Activated CD8-positive, alpha-beta memory T cell treated with anti-CD3 and anti-CD28 coated beads, Interleukin-2, amount 50 U/mL, for 1 hour (primary cell): ENCODE results near the gene ZNF75A.
A peak's percentile ranks its signal among the peaks of the same experiment; 100 is the strongest.

Experiments
- DNase-seq: peaks from one replicate; pipeline ENCODE4 v3.0.0-alpha.2; 2020; ENCODE audit errors: extremely low read depth

Gene ZNF75A

GRCh38 chr16:3289998-3290673 is 15.2 kb upstream of the ZNF75A start:
- DNase-seq: no peak

DNA sequence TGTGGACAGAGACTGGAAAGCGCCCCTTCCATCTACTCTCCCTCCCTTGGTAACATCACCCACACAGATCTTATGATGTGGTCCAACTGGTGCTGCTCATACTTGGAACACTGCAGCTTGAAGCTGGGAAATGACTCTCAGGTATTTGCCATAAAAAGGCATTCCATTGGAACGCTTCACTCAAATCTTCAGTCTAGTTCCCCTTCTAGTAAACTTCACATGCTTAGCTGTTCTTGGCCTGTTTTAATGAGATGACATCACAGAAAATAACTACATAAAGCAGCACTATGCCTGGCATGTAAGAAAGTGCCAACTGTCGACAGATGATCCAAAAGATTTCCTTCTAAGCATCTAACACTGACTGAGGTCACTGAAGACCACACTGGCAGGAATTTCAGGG is 12.7 kb upstream of the ZNF75A start:
- no peak for DNase-seq

GRCh38 chr16:3295209-3295608 is 10.1 kb upstream of the ZNF75A start:
- DNase-seq: no peak

GRCh38 chr16:3295783-3296182 is 9.5 kb upstream of the ZNF75A start:
- no peak for DNase-seq

DNA sequence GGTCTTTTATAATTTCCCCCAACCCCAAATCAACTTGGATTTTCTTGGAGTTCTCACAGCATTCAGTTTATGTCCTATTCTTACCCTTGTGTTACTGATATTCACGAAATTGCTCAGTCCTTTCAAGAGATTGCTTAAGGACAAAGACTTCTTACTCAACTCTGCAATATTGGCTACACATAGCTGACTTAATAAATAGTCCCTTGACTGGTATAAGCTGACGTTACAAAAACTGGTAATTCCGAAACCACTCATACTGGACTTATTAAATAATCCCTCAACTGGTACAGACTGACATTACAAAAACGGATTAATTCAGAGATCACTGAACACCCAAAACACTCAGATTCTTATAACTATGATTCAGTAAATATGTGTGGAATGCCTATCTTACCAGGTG is 927 bp upstream of the ZNF75A start:
- no peak for DNase-seq

DNA sequence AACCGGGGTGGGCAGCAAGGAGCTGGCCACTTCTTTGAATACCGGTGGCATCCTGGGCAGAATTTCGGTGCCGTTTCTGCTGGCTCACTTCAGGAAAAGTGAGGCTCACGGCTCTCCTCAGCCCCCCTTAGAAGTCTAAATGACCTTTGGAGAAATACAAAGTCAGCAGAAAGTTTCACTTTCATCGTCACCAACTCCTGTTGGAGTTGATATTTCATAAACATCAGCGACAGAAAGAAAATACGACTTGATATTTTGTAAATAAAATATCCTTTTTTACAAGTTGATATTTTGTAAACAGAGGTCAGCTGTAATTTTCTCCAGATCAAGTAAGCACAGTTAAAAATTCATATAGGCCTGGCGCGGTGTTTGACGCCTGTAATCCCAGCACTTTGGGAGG is 781 bp downstream of the ZNF75A start:
- DNase-seq: no peak

DNA sequence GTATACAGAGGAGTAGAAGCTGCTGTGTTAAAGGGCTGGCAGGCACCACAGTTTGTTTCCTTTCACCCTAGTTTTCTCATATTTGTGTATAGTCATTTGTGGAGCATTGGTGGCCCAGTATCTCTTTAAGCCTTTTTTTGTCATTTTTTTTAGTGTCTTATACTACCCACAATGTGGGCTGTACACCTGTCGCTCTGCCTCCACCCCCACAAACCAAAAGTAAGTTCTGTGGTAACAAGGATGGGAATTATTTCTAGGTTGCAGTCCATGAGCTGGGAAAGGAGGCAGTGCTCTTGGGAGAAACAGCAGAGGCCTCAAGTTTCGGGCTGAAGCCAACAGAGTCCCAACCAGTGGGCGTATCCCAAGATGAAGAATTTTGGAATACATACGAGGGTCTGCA is 6.2 kb downstream of the ZNF75A start:
- DNase-seq: no peak

DNA sequence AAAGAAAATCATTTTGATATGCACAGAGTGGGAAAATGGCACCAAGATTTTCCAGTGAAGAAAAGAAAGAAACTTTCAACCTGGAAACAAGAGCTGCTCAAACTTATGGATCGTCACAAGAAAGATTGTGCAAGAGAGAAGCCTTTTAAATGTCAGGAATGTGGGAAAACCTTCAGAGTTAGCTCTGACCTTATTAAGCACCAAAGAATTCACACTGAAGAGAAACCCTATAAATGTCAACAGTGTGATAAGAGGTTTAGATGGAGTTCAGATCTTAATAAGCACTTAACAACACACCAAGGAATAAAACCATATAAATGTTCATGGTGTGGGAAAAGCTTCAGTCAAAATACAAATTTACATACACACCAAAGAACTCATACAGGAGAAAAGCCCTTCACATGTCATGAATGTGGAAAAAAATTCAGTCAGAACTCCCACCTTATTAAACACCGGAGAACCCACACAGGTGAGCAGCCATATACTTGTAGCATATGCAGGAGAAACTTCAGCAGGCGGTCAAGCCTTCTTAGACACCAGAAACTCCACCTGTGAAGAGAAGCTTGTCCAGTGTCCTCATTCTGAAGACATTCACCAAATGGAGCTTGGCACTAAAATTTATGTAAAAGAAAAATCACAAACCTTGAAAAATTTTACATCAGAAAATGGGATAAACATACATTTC is 12.2 kb downstream of the ZNF75A start:
- no peak for DNase-seq

DNA sequence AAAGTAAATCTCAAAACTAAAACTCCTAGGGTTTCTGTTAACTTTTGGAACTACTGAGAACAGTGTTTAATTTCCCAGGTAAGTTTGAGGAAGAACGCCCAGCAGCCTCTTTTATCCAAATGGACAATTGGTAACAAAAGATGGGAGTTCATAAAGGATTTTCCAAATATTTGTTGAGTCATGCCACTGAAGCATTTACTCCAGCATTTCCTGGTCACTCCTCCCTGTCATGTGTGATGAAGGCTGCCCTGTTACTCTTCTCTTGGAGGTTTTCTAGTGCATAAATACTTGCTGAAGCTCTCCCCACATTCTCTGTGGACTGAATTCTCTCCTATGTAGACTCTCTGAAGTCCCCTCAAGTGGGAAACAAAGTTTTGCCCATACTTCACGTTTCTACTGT is 16.5 kb downstream of the ZNF75A start:
- no peak for DNase-seq

- no peak for DNase-seq
Measured at GRCh38 chr16:3327514-3327913, 22.2 kb downstream of the ZNF75A start.

- DNase-seq: no peak
Measured at GRCh38 chr16:3328104-3328503, 22.8 kb downstream of the ZNF75A start.

DNA sequence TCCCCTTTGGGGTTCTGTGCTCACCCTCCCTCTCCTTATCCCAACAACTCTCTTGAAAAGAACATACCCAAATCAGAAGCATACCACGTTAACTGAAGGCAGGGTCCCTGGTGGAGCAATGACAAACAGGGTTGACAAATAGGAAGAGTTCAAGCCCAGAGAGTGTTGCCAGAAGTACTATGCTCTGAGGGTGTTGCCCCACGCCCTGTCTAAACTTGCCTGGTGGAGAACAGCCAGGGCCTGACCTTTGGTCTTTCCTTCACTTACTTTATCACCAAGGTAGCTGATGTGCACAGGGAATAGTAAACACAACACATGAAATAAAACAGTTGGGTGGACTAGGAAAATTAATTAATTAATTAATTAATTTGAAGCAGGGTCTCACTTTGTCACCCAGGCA is 23.3 kb downstream of the ZNF75A start:
- no peak for DNase-seq

DNA sequence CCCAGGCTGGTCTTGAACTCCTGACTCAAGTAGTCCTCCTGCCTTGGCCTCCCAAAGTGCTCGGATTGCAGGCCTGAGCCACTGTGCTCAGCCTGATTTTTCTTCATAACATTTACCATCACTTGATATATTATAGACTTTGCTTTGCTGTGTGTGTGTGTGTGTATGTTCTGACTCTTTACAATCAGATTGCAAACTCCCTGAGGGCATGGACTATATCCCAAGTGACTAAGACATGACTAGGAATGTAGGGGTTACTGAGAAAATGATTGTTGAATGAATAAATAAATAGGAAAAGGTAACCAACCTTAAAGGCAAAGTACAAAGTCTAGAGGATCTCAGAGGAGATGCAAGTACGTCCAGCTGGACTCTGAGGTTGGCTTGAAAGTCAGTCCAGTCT is 40.7 kb downstream of the ZNF75A start:
- no peak for DNase-seq

GRCh38 chr16:3347586-3347985 is 42.3 kb downstream of the ZNF75A start:
- DNase-seq: no peak

- no peak for DNase-seq
Measured at GRCh38 chr16:3348547-3349167, 43.4 kb downstream of the ZNF75A start.

- DNase-seq: no peak
Measured at GRCh38 chr16:3349175-3349574, 43.9 kb downstream of the ZNF75A start.

DNA sequence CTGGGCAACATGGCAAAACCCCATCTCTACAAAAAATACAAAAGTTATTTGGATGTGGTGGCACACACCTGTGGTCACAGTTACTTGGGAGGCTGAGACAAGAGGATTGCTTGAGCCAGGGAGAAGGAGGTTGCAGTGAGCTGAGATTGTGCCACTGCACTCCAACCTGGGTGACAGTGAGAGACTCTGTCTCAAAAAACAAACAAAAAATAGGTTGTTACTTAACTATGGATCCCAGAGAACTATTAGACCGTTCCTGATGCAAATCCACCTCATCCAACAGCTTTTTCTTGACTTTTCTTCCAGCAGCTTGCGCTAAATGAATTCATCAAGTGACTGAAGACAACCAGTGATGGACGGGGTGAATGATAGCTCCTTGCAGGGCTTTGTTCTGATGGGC is 50.3 kb downstream of the ZNF75A start, which contains the start of gene OR2C1:
TSS of gene OR2C1 (plus strand) at position 301 of the 400 bp plus-strand sequence. CDS start at position 353, 52 bp downstream.
- DNase-seq: no peak

GRCh38 chr16:3356118-3356517 is 50.8 kb downstream of the ZNF75A start:
- no peak for DNase-seq

GRCh38 chr16:3358871-3359270 is 53.6 kb downstream of the ZNF75A start:
- no peak for DNase-seq

GRCh38 chr16:3362931-3363330 is 57.6 kb downstream of the ZNF75A start:
- no peak for DNase-seq

- DNase-seq: no peak
Measured at GRCh38 chr16:3363793-3364192, 58.5 kb downstream of the ZNF75A start.

DNA sequence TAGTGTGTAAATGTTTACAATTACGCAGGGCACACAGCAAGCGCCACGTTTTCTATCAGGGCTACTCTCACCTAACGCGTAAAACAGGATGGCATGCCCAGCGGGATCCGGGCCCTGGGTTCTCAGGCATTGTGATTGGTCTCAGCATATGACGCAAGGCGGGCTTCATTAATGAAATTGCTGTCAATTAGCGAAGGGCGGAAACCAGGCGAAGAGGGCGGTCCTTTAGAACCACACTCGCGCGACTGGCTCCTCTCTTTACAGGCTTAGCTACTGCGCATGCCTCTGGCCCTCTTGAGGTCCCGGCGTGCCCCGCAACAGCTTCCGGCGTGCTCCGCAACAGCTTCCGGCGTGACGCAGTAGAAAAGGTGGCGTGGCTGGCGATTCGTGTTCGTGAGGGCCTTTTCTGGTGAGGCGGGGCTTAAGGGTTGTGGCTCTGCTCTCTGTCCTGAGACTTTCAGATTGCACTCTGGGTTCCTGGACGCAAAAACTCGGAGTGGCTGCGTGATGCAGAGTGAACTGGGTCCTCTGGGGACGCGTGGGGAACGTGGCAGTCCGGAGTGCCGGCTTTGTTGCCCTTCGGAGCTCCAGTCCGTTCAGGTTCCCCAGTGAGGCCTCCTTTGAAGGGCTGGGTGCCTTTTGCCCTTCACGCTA is 59.6 kb downstream of the ZNF75A start:
- peak; percentile 75 for DNase-seq
